Chondrocyte (in vitro differentiated cells): ENCODE results near the gene CTNNB1. TPM values are rescaled to one million over a fixed set of nuclear protein-coding genes. Genes with fewer than 3 reads are reported as not detected.
A peak's percentile ranks its signal among the peaks of the same experiment; 100 is the strongest.

ENCODE experiments used
- DNase-seq: peaks from one replicate; pipeline ENCODE4 v3.0.0; 2021; ENCODE audit warnings: mixed read lengths, low spot score
- H3K27ac Mint-ChIP-seq: one replicate; pipeline ENCODE4 v1.8.0; 2021; ENCODE audit warnings: mild to moderate bottlenecking, moderate library complexity, mixed read lengths; ENCODE audit not compliant: unreplicated experiment
- H3K27me3 Mint-ChIP-seq: 2 replicates; pipeline ENCODE4 v1.8.0; 2021; ENCODE audit warnings: low read depth, mixed read lengths
- H3K36me3 Mint-ChIP-seq: 2 replicates; pipeline ENCODE4 v1.8.0; 2021; ENCODE audit warnings: low read depth, mixed read lengths
- H3K4me1 Mint-ChIP-seq: 2 replicates; pipeline ENCODE4 v1.8.0; 2021; ENCODE audit warnings: low read depth, mild to moderate bottlenecking, mixed read lengths
- H3K4me3 Mint-ChIP-seq: one replicate; pipeline ENCODE4 v1.8.0; 2021; ENCODE audit warnings: mild to moderate bottlenecking, moderate library complexity, mixed read lengths; ENCODE audit not compliant: unreplicated experiment
- H3K9me3 Mint-ChIP-seq: 2 replicates; pipeline ENCODE4 v1.8.0; 2021; ENCODE audit warnings: low read depth, mixed read lengths
- CTCF ChIP-seq: fragments of 200-600 bp; sonication (generic); IDR thresholded peaks from 2 replicates; pipeline ENCODE4 v1.5.0; 2021; ENCODE audit warnings: antibody characterized with exemption, mild to moderate bottlenecking, moderate library complexity
- total RNA-seq: library from RNA; stranded (reverse); gene quantifications from 3 replicates; pipeline ENCODE4 v1.2.1, GENCODE V29; 2021

CTNNB1 gene
- total RNA-seq, 1 donor from 2014 or later, result 487 TPM

- Mint-ChIP-seq H3K9me3 (no peaks in the 10 kb centered on the region), H3K4me1 (peaks cover 22% of the 10 kb centered on the region), H3K27ac (no peak overlapping the region), H3K4me3 (no peak overlapping the region), H3K27me3 (no peaks in the 10 kb centered on the region), H3K36me3 (no peaks in the 10 kb centered on the region)
- no peak for TF ChIP-seq CTCF
- DNase-seq, result no peak
Measured at GRCh38 chr3:41198046-41198445, 1.3 kb upstream of the CTNNB1 start.

GRCh38 chr3:41198526-41198925 is 779 bp upstream of the CTNNB1 start:
- DNase-seq, result no peak
- Mint-ChIP-seq H3K4me3 (peak overlapping the region; percentile 81), H3K36me3 (no peaks in the 10 kb centered on the region), H3K4me1 (peaks cover 26% of the 10 kb centered on the region), H3K27ac (peak overlapping the region; percentile 20), H3K9me3 (no peaks in the 10 kb centered on the region), H3K27me3 (no peaks in the 10 kb centered on the region)
- TF ChIP-seq CTCF, result no peak

- no peaks in the 10 kb centered on the region for H3K36me3 Mint-ChIP-seq
- H3K4me3 Mint-ChIP-seq, result peak overlapping the region; percentile 84
- H3K9me3 Mint-ChIP-seq, result no peaks in the 10 kb centered on the region
- peak overlapping the region; percentile 96 for H3K27ac Mint-ChIP-seq
- no peak for DNase-seq
- peaks cover 41% of the 10 kb centered on the region for H3K4me1 Mint-ChIP-seq
- TF ChIP-seq CTCF, result no peak
- H3K27me3 Mint-ChIP-seq, result no peaks in the 10 kb centered on the region
Measured at GRCh38 chr3:41199866-41200668, 762 bp downstream of the CTNNB1 start.

GRCh38 chr3:41200669-41201021 is 1.3 kb downstream of the CTNNB1 start:
- peak overlapping the region; percentile 96 for H3K27ac Mint-ChIP-seq
- no peaks in the 10 kb centered on the region for H3K36me3 Mint-ChIP-seq
- no peak for TF ChIP-seq CTCF
- no peak for DNase-seq
- peak overlapping the region; percentile 84 for H3K4me3 Mint-ChIP-seq
- peaks cover 45% of the 10 kb centered on the region for H3K4me1 Mint-ChIP-seq
- H3K27me3 Mint-ChIP-seq, result no peaks in the 10 kb centered on the region
- no peaks in the 10 kb centered on the region for H3K9me3 Mint-ChIP-seq

- Mint-ChIP-seq H3K36me3 (no peaks in the 10 kb centered on the region), H3K27me3 (no peaks in the 10 kb centered on the region), H3K4me3 (peak overlapping the region; percentile 84), H3K4me1 (peaks cover 59% of the 10 kb centered on the region), H3K9me3 (no peaks in the 10 kb centered on the region), H3K27ac (peak overlapping the region; percentile 96)
- no peak for TF ChIP-seq CTCF
- DNase-seq, result no peak
Measured at GRCh38 chr3:41202075-41202833, 2.9 kb downstream of the CTNNB1 start.
